ENCODE results near the gene RIMS3.
A peak's percentile ranks its signal among the peaks of the same experiment; 100 is the strongest.

Gene RIMS3

DNA sequence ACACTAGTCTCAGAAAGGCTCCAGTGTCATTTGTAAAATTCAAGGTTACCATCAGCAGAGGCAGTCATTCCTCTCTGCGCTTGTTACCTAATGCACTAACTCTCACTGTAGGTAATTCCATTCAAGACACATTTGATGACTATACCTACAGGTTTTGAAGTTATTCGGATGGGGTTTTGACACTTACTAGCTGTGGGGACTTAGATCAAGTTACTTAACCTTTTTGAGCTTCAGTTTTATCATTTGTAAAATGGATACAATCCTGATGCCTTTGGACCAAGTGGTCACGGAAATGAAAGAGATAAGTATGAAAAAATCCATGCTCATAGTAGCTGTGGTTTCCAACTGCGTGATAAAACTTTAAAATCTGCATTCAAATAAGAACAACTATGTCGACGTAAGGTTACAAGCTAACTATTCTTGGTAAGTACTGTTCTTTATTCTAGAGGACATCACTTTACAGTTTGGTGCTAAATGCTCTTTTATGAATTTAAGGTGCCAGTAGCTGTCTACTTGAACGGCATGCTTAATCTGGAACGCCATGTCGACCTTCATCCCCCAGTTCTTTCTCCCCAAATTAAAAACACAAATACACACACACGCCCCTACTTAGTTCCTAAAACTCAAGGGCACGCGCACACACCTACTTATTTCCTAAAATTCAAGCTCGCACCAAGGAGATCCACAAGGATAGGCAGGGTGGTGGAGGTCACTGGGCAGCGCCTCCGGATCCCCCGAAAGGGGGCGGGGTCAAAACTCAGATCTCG, 25.5 kb upstream of the RIMS3 start:
- DNase-seq: no peak

DNA sequence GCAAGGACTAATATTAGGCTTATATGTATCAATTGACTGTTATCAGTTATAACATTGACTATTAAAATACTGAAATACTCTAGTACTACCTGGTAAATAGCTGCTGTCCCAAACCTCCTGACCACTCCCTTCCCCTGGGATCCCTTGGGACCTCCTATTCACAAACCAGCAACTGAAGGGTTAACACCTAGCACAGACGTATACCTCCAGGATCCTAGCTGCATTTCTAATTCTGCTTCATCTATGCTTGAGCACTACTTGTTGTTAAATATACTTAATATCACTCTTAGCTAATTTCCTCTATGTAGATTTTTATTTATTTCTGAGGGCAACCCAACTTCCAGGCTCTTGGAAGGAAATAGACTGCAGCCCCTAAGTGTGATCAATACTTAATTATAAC, 24.3 kb upstream of the RIMS3 start:
- no peak for DNase-seq

DNA sequence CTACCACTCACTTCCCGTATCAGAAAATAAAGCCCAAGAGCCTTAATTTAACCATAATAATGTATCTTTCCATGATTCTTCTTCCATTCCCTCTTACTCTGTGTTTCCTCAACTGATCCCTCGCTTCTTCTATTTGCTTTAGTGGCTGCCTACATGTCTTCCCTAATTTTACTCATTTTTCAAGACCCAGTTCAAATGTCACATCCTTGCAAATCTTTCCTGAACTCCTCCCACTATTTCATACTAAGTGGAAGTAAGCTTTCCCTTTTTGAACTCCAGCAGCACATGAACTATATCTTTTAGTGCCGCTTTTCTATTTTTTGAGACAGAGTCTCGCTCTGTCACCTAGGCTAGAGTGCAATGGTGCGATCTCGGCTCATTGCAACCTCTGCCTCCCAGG, 22.2 kb upstream of the RIMS3 start:
- DNase-seq: no peak

DNA sequence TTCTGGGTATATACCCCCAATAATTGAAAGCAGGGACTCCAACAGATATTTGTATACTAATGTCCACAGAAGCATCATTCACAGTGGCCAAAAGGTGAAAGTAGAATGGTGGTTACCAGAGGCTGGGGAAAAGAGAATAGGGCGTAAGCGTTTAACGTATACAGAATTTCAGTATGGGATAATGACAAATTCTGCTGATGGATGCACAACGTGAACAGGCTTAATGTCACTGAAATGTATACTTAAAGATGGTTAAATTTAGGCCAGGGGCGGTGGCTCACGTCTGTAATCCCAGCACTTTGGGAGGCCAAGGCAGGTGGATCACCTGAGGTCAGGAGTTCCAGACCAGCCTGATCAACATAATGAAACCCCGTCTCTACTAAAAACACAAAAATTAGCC, 21.6 kb upstream of the RIMS3 start:
- DNase-seq: no peak

DNA sequence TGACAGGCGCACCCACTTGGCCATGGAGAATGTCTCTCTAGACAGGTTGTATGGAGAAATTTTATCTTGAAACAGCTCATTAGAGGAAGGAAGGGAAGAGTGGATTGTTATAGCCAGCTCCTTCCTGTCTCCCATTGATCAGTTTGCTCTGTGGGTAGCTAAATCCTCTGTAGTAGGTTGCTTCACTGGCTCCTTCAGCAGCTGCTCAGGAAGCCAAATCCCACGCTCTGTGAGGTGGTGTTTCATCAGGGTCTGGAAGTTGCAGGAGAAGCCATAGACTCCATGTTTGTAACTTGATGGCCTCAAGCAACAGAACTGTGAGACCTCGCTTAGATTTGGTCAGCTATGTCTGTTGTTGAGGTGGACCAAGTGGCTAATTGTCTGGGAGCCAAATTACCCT, 19.2 kb upstream of the RIMS3 start:
- DNase-seq: no peak

DNA sequence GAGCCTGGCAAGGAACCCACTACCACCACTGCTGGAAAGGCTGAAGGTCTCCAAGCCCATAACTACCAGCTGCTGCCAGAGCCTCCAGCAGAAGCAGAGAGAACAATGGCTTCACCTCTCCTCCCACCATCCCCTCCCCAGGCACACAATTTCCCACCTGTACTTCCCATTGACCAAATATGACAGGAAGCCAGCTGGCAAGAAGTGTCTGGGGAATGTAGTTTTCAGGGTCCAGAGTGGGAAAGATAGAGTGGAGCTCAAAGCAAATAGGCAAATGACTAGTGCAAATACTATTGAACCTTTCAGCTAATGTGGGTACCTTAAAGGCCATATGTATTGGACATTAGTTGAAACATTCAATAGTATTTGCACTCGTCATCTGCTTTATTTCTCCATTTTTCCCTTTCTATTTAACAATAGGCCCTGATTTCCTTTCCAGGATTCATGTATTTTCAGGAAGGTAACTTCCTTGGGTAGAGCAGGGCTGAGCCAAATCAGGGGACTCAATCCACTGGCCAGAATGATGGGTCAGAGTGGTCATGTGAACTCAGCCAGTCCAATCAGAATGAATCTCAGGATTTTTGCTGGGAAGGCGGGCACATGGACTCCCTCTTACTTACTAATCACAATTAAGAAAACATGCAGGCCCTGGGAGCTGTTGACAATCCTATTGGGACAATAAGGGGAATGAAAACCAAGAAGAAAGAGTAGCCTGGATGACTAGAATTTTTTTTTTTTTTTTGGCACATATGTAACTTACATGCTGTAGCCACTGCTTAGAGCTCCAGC, 13.9 kb upstream of the RIMS3 start:
- no peak for DNase-seq

DNA sequence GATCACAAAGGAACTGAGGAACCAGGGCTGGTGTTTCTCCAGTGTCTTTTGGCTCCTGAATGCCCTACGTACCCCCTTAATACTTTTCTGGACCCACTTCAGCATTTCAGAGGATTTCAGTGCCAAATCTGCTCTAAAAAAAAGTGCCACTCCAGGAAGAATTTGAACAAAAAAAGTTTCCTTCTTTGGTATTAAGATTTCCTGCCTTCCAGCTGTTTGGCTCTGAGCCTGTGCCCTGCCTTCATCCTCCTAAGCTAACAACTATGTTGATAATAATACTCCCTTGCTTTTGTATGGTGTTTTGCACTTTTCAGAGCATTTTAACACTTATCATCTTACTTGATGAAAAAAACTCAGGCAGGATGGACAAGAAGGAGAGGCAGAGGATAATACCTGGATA, 11.0 kb upstream of the RIMS3 start:
- no peak for DNase-seq

DNA sequence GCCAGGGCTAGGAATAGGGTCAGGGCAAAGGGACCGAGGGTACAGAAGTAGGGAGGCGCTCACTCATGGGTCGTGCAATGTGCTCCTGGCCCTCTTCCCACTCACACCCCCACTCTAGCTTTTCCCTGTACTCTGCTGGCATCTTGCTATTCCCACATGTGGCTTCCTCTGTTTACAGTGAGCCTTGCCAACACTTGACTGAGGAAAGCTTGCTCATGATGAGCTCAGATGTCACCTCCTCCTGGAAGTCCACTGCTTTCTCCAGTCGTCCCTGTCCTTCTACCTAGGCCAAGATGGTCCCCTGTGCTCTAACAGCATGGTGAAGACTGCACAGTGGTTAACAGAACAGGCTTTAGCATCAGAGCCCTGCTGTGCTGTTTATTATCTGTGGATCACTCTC, 8.0 kb upstream of the RIMS3 start:
- no peak for DNase-seq

DNA sequence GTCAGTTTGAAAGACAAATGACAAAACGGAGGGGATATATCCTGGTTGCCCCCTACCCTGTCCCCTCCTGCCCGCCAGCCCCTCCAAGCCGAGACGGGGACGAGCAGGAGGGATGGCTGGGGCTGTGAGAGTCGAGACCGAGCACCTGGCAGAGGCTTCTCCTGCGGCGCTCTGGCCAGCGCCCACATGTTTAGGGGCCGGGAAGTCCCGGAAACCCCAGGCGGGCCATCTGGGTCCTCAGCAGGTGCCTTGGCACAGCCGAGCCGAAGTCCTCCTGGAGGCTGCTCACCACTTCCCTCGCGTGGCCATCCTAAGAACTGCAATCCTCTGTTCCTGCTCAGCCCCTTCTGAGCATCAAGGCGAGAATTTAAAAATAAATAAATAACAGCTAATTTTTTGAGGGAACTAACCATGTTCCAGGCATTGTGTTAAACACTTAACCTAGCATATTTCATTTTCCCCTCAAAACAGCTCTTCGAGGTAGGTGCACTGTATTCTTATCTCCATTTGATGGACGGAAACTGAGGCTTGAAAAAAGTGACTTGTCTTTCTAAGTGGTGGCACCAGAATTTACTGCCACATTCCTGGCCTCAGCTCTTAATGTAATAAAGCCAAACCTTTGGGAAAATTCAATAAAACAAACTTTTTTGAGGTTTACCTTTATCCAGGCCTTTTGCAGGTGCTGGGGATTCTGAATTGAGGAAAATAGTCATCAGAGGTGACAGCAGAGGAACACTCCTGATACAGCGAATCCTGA, 3.5 kb upstream of the RIMS3 start:
- DNase-seq: peak; percentile 89 to 92

DNA sequence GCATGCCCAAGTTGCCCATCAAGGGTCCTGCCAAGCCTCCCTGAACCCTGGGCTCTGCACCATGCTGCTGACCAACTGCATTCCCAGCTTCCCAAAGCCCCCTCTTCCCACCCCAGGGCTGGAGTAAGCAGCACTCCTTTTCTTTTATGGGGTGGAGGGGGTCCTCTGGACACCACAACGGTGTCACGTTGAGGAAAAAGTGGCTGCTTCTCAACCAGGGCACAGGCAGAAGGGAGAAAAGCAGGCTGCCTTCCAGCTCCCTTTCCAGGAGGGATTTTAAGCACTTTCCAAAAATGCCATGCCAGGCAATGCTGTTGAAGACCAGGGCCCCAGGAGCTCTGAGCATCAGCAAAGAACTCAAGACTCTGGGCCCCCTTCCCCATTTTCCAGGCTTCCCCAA, 691 bp downstream of the RIMS3 start:
- no peak for DNase-seq

DNA sequence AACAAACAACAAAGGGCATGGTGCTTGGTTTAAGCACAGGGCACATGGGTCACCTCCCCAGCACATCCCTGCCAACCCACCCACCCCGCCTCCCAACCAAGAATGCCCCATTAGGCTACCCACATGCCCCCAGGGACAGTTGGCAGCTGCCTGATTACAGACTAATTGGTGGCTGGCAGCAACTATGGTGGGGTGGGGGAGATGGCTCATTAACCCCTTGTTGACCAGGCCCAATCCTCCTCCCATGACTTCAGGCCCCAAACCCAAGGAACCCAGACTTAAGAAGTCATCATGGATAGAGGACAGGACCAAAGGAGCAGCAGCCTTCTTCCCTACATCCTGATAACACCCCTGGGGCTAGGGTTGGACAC, 1.3 kb downstream of the RIMS3 start:
- DNase-seq: no peak

DNA sequence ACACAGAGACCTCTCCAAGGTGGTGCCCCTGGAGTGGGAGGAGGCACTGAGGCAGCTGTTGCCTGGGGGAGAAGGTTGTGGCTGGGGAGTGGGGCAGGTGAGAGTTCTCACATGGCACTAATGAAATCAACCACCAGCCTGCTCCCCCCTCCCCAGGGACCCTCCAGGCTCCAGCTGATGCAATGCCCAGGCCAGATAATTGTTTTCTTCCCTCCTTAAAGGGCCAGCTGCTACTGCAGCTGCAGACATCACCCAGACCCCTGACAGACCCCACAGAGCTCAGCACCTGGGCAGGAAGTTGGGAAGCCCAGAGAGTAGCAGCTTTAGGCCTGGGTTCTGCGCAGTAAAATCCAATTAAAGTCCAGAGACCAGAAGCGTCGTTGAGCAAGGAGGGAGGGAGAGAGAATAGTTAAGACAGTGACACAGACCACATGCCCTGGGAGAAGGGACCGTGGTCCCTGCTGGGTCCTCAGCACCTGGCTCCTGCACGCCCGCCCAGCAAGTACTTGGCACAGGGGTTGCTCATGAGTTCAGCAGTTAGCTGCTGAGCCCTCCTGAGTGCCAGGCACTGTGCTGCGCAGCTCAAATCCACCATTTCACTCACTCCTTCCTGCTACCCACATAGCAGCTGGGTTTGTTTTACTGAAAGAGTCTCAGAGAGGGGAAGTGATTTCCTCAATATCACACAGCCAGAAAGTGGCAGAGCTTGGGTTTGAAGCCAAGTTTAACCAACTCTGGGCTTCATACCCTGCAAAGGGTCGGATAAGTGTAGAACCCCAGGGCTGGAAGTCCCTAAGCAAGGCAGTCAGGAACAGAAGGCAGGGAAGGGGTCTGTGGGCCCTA, 1.9 kb downstream of the RIMS3 start:
- no peak for DNase-seq

DNA sequence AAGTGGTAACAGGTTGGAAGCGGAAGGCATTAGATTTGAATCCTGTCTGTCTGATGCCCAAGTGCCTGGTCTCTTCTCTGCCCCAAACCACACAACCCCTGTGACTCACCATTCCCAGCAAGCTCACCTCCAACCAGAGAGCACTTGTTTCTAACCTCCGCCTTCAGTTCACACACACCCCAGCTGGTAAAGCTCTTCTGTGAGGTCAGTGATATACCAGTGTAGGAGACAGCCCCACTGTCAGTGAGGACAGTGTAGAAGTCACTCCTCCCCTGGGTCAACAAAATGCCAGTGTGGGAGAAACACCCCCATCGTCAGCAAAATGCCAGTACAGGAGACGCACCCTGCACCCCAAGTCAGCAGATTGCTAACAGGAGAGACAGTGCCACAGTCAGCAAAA, 2.6 kb downstream of the RIMS3 start:
- DNase-seq: peak in 1 of 2 donors; percentile 28

DNA sequence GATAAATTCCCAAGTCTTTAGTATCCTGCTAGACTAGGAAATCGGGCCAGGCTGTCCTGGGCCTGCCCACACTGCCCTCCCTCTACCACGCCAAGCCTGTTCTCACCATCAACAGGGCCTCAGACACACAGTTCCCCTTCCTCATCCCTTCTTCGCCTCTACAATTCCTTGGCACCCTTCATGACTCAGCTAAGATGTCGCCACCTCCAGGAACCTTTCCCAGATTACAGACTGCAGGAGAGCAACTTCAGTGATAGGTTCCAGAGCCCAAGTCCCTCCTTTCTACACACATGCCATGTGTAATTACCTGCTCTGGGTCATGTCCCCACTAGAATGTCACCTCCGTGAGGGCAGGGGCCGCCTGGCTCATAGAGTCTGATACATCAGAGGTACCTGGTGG, 3.3 kb downstream of the RIMS3 start:
- no peak for DNase-seq

DNA sequence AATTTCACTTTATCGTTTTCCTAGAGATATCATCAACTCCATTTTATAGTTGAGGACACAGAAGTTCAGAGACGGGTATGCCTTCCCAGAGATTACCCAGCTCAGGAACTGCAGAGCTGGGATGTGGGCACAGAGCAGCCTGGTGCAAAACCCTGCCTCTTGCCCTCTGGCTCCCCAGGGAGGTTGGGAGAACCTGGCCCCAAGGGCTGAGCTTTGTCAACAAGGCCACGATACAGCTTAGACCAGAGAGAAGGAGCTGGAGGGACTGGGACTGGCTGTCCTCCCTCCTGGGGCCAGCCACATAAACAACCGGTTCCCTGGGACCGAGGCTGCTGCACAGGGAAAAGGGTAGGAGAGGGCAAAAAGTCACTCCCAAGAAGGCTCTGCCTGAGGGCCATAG, 3.8 kb downstream of the RIMS3 start:
- no peak for DNase-seq

DNA sequence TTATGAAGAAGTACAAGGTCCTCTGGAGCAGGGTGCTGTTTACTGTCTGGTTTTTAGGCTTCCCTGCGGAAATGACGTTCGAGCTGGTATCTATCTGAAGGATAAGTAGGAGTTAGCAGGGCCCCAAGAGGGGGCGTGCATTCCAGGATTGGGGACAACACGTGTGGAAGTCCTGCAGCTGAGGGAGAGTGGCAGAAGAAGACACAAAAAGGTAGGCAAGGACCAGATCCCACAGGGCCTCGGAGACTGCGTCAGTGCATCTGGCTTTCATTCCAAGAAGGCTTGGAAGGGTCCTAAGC, 5.9 kb downstream of the RIMS3 start:
- DNase-seq: no peak

DNA sequence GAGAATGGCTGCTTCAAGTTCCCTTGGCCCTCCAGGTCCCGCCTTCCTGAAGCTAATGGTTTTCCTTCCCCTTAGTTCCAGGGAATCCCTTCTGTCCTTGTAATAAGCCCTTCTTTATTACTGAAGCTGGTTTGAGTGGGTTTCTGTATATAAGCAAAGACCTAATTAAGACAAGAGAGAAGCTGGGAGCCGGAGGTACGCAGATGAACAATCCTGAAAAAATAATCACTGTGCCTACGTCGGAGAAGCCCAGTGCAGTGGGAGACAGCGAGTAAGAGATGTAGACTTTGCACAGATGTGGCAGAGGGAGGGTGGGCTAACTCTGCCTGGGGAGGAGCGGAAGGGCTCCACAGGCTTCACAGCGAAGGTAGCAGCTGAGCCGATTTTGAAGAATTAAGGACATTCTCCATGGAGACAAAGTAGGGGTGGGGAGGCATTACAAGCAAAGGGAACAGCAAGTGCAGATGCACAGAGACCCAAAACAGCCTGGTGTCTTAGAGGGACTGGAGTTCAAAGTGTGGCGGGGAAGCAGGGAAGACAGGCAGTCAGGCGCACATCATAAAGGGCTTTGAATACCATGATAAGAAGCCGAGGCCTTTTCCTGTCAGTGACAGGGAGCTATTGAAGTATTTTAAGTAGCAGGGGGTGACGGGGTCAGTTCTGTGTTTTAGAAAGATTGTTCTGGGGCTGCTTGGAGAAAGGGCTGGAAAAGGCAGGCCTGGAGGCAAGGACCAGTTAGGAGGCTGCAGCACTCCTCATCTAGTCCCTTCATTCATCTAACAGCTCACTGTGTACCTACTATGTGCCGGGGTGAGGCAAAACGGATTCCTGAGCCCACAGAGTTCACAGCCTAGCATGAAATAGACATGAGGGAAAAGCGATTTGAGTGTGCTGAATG, 6.5 kb downstream of the RIMS3 start:
- no peak for DNase-seq

DNA sequence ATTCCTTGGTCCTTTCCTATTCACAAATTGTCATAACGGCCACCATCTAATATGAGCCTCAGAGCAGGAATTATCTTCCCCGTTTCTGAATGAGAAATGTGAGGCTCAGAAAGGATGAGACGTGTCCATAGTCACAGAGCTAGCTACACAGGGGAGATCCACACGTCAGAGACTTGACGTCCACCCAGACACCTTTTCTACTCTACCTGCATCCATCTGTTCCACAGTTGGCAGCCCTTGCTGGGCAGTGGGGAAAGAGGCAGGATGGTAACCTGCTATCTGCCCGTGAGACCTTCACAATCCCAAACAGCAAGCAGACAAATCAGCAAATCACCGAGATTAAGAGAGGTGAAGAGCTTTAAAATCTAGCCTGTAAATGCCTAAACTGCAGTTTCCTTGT, 8.4 kb downstream of the RIMS3 start:
- no peak for DNase-seq

DNA sequence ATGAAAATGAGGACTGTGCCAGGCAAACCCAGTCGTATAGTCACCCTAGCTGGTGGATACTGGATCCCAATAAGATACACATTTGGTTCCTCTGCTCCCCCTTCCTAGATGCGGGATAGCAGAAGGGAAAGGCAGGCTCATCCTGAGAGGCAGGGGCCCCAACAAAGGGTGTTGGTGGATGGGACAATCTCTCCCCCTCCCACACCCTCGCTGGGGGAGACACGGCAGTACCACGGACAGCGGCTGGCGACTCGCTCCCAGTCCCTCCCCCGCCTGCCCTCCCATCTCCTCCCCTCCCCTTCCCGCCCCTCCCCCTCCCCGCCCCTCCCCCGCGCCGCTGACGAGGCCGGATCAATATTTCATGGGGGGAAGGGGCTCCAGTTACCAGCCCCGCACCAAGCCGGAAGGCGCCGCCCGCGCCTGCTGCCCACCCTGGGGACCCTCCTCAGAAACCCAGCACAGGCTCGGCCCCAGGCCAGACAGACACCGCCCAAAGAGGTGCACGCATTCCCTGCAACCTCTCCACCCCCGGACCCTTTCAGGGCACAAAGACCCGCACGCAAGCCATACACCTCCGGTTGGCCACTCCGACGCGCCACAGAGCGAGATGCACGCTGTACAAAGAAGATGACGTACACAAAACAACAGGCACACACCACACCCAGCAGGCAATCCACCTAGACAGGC, 11.5 kb downstream of the RIMS3 start:
- no peak for DNase-seq

DNA sequence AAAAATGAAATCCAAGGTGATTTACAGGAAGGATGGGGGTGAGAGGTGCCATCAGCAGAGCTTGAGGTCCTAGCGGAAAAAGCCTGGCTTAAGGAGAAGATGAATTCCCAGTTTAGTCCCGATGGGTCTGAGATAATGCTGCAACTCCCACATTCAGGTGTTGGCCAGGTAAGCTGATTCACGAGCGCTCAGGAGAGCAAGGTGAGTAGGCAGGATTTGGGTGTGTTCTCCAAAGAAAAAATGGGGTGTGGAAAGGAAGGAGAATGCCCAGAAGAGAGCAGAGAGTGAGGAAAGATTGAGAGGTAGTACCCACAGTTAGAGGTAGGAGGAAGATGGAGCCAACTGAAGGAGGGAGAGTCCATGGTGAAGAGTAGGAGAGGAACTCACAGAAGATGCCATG, 12.5 kb downstream of the RIMS3 start:
- DNase-seq: no peak

DNA sequence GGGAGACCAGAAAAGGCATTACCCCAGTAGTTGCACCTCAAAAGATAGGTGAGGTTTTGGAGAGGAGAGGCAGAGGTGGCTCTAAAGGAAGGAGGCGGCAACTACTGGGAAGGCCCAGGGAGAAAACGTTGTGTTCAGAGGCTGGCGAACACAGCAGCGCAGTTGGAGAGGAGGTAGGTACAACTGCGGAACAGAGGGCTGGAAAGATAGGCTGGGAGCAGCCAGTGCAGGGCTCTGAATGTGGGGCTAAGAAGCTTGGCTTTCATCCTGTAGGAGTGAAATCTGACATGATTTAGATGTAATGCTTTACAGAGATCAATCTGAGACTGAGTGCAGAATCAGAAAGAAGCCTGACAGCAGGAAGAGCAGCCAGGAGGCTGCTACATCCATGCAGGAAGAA, 13.0 kb downstream of the RIMS3 start:
- no peak for DNase-seq

All from stimulated activated CD4-positive, alpha-beta T cell treated with anti-CD3 and anti-CD28 coated beads, Interleukin-2, amount 100 ng/mL, for 24 hours (primary cell).